K562 (cell line): ENCODE measurements around the gene VSIG1. TPM values are rescaled to one million over a fixed set of nuclear protein-coding genes. Genes with fewer than 3 reads are reported as not detected.

Source experiments
- ATAC-seq: fragments of 200-7000 bp; cut with Tn5 transposase; 3 replicates; pipeline ENCODE4 v1.9.1; 2020; ENCODE audit warnings: moderate library complexity
- BruUV-seq: library from RNA; stranded (reverse); fragments of 400-500 nt; replicated peaks from 2 replicates; lab custom pipeline; 2021; lab: Mats Ljungman, UMichigan
- CTCF ChIA-PET: fragments of 300-600 bp; formaldehyde crosslinking; extraction: SDS; loops from one replicate; lab custom pipeline; 2021; ENCODE audit warnings: low intra/inter-chr PET ratio; lab: Yijun Ruan, JAX
- POLR2A ChIA-PET: fragments of 300-600, 350-650 bp; sonication (Branson Sonifier 250); formaldehyde crosslinking; extraction: SDS; loops from one replicate; lab custom pipeline; 2021; ENCODE audit warnings: antibody characterized with exemption, inconsistent platforms; lab: Yijun Ruan, JAX
- DNase-seq, 4 experiments: peaks; one replicate each; pipeline versions ENCODE4 v3.0.0 to v3.0.0-alpha.2; 2011 to 2018; ENCODE audit warnings: low spot score in 3 of 4, mixed read lengths in 3 of 4; ENCODE audit errors: extremely low read depth in 1 of 4
- FAIRE-seq: peaks from 2 replicates; lab custom pipeline; 2011; peaks lifted over from hg19 to GRCh38; lab: Jason Lieb, UNC
- H2AFZ ChIP-seq: 2 replicates; pipeline ENCODE4 v1.6.0; 2011; ENCODE audit warnings: low read depth, low read length, control low read depth, inconsistent platforms
- H3K27ac ChIP-seq: fragments of 200-600 bp; 3 replicates; pipeline ENCODE4 v1.8.0; 2011; ENCODE audit warnings: low read depth, mild to moderate bottlenecking, control low read depth, inconsistent platforms, low read length, moderate library complexity, mixed read lengths; ENCODE audit errors: extremely low read depth
- H3K27me3 ChIP-seq, 2 experiments: fragments of 300-600 bp in 1 of 2; 2 replicates in 1 of 2; 3 replicates in 1 of 2; pipeline versions ENCODE4 v1.6.0 to v1.8.0; 2011; ENCODE audit warnings: inconsistent platforms in 2 of 2, low read length in 2 of 2, mild to moderate bottlenecking in 1 of 2, mixed read lengths in 1 of 2, moderate library complexity in 1 of 2; ENCODE audit not compliant: control insufficient read depth in 2 of 2, insufficient read depth in 2 of 2
- H3K36me3 ChIP-seq: fragments of 300-600 bp; 3 replicates; pipeline ENCODE4 v1.8.0; 2011; ENCODE audit warnings: mild to moderate bottlenecking, low read length, inconsistent platforms; ENCODE audit not compliant: control insufficient read depth, insufficient read depth
- H3K4me1 ChIP-seq, 2 experiments: fragments of 200-600 bp in 1 of 2; replicated peaks in 1 of 2; 2 replicates in 1 of 2; 3 replicates in 1 of 2; pipeline versions ENCODE4 v1.5.1 to v1.8.0; 2011; ENCODE audit warnings: inconsistent platforms in 2 of 2, low read length in 2 of 2, mild to moderate bottlenecking in 1 of 2, mixed read lengths in 1 of 2, moderate library complexity in 1 of 2; ENCODE audit not compliant: control insufficient read depth in 2 of 2, insufficient read depth in 2 of 2
- H3K4me2 ChIP-seq: 2 replicates; pipeline ENCODE4 v1.6.1; 2011; ENCODE audit warnings: low read length, control low read depth, inconsistent platforms, mixed read lengths; ENCODE audit not compliant: insufficient read depth
- H3K4me3 ChIP-seq: fragments of 200-600 bp; sonication (generic), shearing (Covaris generic); 2 replicates; pipeline ENCODE4 v1.5.1; 2016; ENCODE audit warnings: control low read depth, inconsistent platforms
- H3K79me2 ChIP-seq: fragments of 200-600 bp; 3 replicates; pipeline ENCODE4 v1.8.0; 2011; ENCODE audit warnings: low read length, inconsistent platforms; ENCODE audit not compliant: control insufficient read depth, insufficient read depth
- H3K9ac ChIP-seq, 2 experiments: 2 replicates each; pipeline versions ENCODE4 v1.6.0 to v1.6.1; 2011; ENCODE audit warnings: low read depth in 2 of 2, low read length in 2 of 2, control low read depth in 1 of 2, inconsistent platforms in 1 of 2, mild to moderate bottlenecking in 1 of 2, mixed read lengths in 1 of 2; ENCODE audit not compliant: insufficient read depth in 1 of 2
- H3K9me1 ChIP-seq: one replicate; pipeline ENCODE4 v1.6.0; 2011; ENCODE audit warnings: inconsistent platforms, mild to moderate bottlenecking, low read length, moderate library complexity; ENCODE audit not compliant: control insufficient read depth, insufficient read depth
- H3K9me3 ChIP-seq: replicated peaks from 2 replicates; pipeline ENCODE4 v1.5.1; 2011; ENCODE audit warnings: low read depth, low read length, inconsistent platforms; ENCODE audit not compliant: control insufficient read depth, insufficient read depth
- H4K20me1 ChIP-seq: replicated peaks from 2 replicates; pipeline ENCODE4 v1.6.1; 2011; ENCODE audit warnings: low read length, inconsistent platforms, mixed read lengths; ENCODE audit not compliant: control insufficient read depth, insufficient read depth
- BRD4 ChIP-seq: fragments of 200-600 bp; sonication (generic); IDR thresholded peaks from 2 replicates; pipeline ENCODE4 v1.6.1; 2017; ENCODE audit warnings: inconsistent platforms
- CBX2 ChIP-seq: fragments of 200-600 bp; sonication (generic); IDR thresholded peaks from one replicate; pipeline ENCODE4 v1.6.1; 2012; ENCODE audit warnings: mild to moderate bottlenecking, low read length, inconsistent platforms; ENCODE audit not compliant: insufficient read depth, poor library complexity, severe bottlenecking
- CHD2 ChIP-seq: IDR thresholded peaks from 2 replicates; pipeline ENCODE4 v1.6.1; 2011; ENCODE audit warnings: low read depth, low read length
- ETV5 ChIP-seq: sonication (generic); formaldehyde crosslinking; IDR thresholded peaks from 2 replicates; pipeline ENCODE4 v1.4.0; 2020; ENCODE audit warnings: low read depth, mild to moderate bottlenecking, missing genetic modification reagents
- NR2C2 ChIP-seq, 2 experiments: fragments of 200-800 bp in 1 of 2; sonication (Bioruptor generic) in 1 of 2; sonication (generic) in 1 of 2; formaldehyde crosslinking in 1 of 2; IDR thresholded peaks; 2 replicates each; pipeline versions ENCODE4 v1.6.1 to v1.8.0; 2016 to 2022; ENCODE audit warnings: mild to moderate bottlenecking in 1 of 2, missing compliant biosample characterization in 1 of 2, missing genetic modification characterization in 1 of 2, missing genetic modification reagents in 1 of 2
- PHF20 ChIP-seq: fragments of 450-650 bp; IDR thresholded peaks from 2 replicates; pipeline ENCODE4 v1.6.1; 2018; ENCODE audit not compliant: partially characterized antibody
- PRMT5 ChIP-seq: sonication (generic); formaldehyde crosslinking; IDR thresholded peaks from 2 replicates; pipeline ENCODE4 v1.5.0; 2020; ENCODE audit warnings: missing genetic modification reagents
- ZNF146 ChIP-seq: IDR thresholded peaks from one replicate; pipeline ENCODE4 v1.6.1; 2018; ENCODE audit warnings: missing compliant biosample characterization; ENCODE audit not compliant: unreplicated experiment
- WGBS: fragments of 100-300 bp; shearing (Covaris generic); methylation state at CpG from one replicate; pipeline ENCODE4 v1.1.6; 2016; ENCODE audit warnings: low coverage, mixed read lengths; ENCODE audit not compliant: insufficient coverage; ENCODE audit errors: missing lambda C conversion rate; 5-methylcytosine and 5-hydroxymethylcytosine counted together
- in situ Hi-C: fragments of 300-500 bp; cut with MboI; formaldehyde crosslinking; loops from 4 replicates; pipeline ENCODE4 v1.15.0; 2018; ENCODE audit warnings: inconsistent platforms, mixed read lengths
- intact Hi-C: fragments of 100-400 bp; cut with micrococcal nuclease; formaldehyde crosslinking; loops from 2 replicates; pipeline ENCODE4 v1.14.2; 2022
- polyA plus RNA-seq, 8 experiments: library from polyadenylated mRNA; depleted of rRNA in 4 of 8; stranded (reverse) in 5 of 8; unstranded in 3 of 8; fragments of >200 nt; fragmentation: Nextera tagmentation in 2 of 8; fragmentation: Illumina TruSeq in 1 of 8; extraction: Ambion mirVana in 2 of 8; extraction: Trizol in 1 of 8; gene quantifications; 2 replicates each; pipeline versions ENCODE4 v1.2.1 to v1.2.3, GENCODE V29; 2011 to 2014; ENCODE audit warnings: inconsistent platforms in 1 of 8, missing spikeins in 1 of 8
- total RNA-seq, 7 experiments: library from RNA; depleted of rRNA in 6 of 7; stranded (reverse); fragments of >200 nt in 6 of 7; fragmentation: Illumina TruSeq in 2 of 7; extraction: Trizol in 2 of 7; gene quantifications; 2 replicates each; pipeline versions ENCODE4 v1.2.1 to v1.2.3, GENCODE V29; 2011 to 2021; ENCODE audit warnings: low replicate concordance in 1 of 7

Gene VSIG1
- total and polyA plus RNA-seq, 9 of the 15 experiments (the other 6 are each of a cell fraction or from before 2014, with no cell fraction given) = not detected

DNA sequence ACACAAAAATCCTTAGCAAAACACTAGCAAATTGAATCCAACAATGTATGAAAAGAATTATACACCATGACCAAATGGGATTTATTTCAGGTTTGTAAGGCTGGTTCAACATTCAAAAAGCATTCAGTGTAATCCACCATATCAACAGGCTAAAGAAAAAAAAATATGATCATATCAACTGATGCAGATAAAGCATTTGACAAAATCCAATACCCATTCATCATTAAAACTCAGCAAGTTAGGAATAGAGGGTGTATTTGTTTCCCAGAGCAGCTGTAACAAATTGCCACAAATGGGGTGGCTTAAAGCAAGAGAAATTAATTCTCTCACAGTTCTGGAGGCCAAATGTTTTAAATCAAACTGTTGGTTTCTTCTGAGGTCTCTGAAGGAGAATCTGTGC lies 10.7 kb downstream of the VSIG1 start:
- H3K9ac ChIP-seq = no peak overlapping the region
- peaks cover 0 to 6% of the 10 kb centered on the region in 2 experiments; a peak in 1 of 5 replicates for H3K27me3 ChIP-seq
- no peak for TF ChIP-seq CBX2
- no peak for TF ChIP-seq NR2C2 (CRISPR knock-in tag; IDR thresholded peaks at IDR 0.05)
- TF ChIP-seq NR2C2 (tag; IDR thresholded peaks at IDR 0.05) = no peak
- TF ChIP-seq BRD4 = no peak
- TF ChIP-seq PHF20 = no peak
- no peak for TF ChIP-seq ETV5 (CRISPR knock-in tag)
- no peak for TF ChIP-seq ZNF146 (CRISPR knock-in tag)
- in situ Hi-C loops (no loop called here), intact Hi-C loops (no loop called here)
- no peak overlapping the region for H3K27ac ChIP-seq
- H3K9me3 ChIP-seq = no peaks in the 10 kb centered on the region
- POLR2A ChIA-PET = no interaction called here
- no peak overlapping the region for H3K4me3 ChIP-seq
- no peak for DNase-seq
- CTCF ChIA-PET = no interaction called here
- H3K9me1 ChIP-seq = no peaks in the 10 kb centered on the region
- ATAC-seq = no peak
- no peak overlapping the region for H2AFZ ChIP-seq
- FAIRE-seq = no peak
- no peak overlapping the region for H3K4me2 ChIP-seq
- H3K79me2 ChIP-seq = no peaks in the 10 kb centered on the region
- H3K4me1 ChIP-seq = no peaks in the 10 kb centered on the region
- H3K36me3 ChIP-seq = no peaks in the 10 kb centered on the region
- BruUV-seq = no TSS peak
- H4K20me1 ChIP-seq = no peaks in the 10 kb centered on the region

DNA sequence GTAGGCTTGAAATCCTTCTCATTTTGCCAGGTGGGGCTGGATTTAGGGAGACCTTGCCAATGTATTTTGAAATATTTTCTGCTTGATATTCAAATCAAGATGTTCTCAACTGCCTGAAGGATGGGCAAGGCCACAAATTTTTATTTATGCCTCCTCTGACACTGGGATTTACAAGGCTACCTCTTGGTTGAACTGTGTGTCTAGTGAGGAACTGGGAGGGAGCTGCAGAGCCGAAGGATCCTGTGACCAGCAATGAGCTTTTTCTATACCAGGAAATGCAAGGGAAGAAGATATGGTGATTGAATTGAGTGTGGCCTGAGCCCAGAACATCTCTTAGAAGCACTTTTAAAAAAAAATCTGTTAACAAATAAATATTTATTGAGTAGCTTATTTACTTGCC lies 14.9 kb downstream of the VSIG1 start:
- H3K4me3 ChIP-seq = no peak overlapping the region
- H3K36me3 ChIP-seq = no peaks in the 10 kb centered on the region
- 0 out of 2 replicates have a peak, but pooled peaks cover 2% of the 10 kb centered on the region for H4K20me1 ChIP-seq
- POLR2A ChIA-PET = no interaction called here
- DNase-seq (no peak), ATAC-seq (no peak), FAIRE-seq (no peak)
- BruUV-seq = no TSS peak
- no peaks in the 10 kb centered on the region for H3K9me1 ChIP-seq
- no peaks in the 10 kb centered on the region for H3K79me2 ChIP-seq
- no peaks in the 10 kb centered on the region for H3K4me1 ChIP-seq
- no peaks in the 10 kb centered on the region for H3K27me3 ChIP-seq
- no peaks in the 10 kb centered on the region for H3K9me3 ChIP-seq
- no peak overlapping the region for H2AFZ ChIP-seq
- CTCF ChIA-PET = no interaction called here
- 8% methylated on average over 1 of the region's 1 CpG for WGBS
- in situ Hi-C loops (no loop called here), intact Hi-C loops (no loop called here)
- no peak overlapping the region for H3K4me2 ChIP-seq
- H3K27ac ChIP-seq = no peak overlapping the region
- H3K9ac ChIP-seq = no peak overlapping the region
- TF ChIP-seq PRMT5 (CRISPR knock-in tag) (no peak), CHD2 (no peak)
